Measurements from ENCODE around the gene PEMT. TPM values are rescaled to one million over a fixed set of nuclear protein-coding genes. Genes with fewer than 3 reads are reported as not detected.

PEMT gene
- total RNA-seq, 4 donors from 2014 or later = 54.6 to 76.9 (median 63.0) TPM

DNA sequence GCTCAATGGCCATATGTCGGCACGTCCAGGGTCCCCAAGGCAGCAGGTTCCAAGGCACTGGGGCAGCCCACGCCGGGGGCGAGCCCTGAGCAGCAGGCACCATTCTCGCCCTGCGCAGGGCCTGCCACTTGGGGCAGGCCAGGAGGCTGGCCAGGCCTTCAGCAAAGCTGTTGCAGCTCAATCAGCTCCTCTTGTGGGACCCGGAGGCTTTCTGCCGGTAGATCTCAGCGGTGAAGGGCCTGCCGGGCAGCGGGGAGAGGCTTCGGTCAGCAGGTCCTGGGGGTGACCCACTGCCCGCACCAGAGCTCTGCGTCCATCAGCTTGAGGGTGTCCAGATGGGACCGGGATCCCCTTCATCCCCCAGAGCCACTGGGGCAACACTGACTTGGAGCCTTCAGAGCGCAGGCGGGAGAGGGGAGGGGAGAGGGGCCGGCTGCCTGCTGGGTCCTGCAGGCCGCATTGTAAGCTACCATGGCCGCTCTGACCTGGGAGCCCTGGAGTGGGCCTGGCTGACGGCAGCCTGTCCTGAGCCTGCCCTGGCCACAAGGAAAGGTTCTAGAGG lies 85.8 kb downstream of the PEMT start:
- TF ChIP-seq, protein P1, sequence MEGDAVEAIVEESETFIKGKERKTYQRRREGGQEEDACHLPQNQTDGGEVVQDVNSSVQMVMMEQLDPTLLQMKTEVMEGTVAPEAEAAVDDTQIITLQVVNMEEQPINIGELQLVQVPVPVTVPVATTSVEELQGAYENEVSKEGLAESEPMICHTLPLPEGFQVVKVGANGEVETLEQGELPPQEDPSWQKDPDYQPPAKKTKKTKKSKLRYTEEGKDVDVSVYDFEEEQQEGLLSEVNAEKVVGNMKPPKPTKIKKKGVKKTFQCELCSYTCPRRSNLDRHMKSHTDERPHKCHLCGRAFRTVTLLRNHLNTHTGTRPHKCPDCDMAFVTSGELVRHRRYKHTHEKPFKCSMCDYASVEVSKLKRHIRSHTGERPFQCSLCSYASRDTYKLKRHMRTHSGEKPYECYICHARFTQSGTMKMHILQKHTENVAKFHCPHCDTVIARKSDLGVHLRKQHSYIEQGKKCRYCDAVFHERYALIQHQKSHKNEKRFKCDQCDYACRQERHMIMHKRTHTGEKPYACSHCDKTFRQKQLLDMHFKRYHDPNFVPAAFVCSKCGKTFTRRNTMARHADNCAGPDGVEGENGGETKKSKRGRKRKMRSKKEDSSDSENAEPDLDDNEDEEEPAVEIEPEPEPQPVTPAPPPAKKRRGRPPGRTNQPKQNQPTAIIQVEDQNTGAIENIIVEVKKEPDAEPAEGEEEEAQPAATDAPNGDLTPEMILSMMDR (IDR thresholded peaks at IDR 0.05; ENCODE audit: low read depth) = no peak

DNA sequence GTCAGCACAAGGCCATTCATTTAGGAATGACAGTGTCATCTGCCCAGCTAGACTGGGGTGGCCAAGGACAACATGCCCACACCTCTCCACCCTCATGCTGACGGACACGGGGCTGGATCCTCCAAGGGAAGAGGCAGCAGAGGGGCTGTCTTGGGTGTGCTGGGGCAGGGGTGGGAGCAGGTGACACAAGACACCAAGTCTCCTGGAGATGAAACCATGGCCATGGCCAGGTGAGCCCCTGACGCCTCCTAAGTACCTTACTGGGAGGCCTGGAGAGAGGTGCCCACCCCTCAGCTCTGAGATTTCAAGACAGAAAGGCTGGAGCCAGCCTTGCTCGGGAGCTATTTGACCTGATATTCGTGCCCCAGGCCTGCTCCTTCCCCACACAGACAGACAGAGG lies 86.4 kb downstream of the PEMT start:
- TF ChIP-seq, protein P1 (IDR thresholded peaks at IDR 0.05; ENCODE audit: low read depth) = no peak

DNA sequence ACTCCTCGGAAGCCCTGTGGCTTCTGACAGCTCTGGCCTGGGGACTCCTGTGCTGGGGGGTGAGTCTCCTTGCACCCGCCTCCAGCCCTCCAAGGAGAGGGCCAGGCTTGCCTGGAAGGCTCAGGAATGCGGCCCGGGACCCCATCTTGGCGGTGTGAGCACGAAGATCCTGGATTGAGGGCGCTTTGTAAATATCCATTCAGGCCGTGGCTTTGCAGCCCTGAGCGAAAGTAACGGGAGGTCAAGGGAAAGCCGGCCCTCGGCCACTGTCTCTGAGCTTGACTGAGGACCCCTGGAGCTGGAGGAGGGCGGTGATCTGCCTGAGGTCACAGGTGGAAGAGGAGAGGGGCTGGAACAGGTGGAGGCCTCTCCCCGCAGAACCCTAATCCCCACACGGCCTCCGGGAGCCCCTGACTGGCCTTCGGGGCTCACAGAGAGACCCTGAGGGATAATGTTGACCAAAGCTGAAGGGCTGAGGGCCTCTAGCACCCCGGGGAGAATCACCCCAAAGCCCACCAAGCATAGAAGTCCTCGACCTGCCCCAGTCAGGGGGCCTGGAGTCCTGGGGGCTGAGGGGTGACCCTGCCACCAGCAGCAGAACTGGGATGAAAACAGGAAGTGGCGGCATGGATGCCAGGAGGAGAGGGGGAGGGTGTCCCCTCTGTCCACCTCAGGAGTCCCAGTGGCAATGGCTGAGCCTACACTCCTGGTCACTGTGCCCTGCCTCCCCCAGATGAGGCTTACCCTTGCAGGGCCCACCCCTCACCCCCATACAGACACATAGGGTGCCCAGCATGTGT lies 87.0 kb downstream of the PEMT start:
- TF ChIP-seq, protein P1 (IDR thresholded peaks at IDR 0.05; ENCODE audit: low read depth) = no peak

DNA sequence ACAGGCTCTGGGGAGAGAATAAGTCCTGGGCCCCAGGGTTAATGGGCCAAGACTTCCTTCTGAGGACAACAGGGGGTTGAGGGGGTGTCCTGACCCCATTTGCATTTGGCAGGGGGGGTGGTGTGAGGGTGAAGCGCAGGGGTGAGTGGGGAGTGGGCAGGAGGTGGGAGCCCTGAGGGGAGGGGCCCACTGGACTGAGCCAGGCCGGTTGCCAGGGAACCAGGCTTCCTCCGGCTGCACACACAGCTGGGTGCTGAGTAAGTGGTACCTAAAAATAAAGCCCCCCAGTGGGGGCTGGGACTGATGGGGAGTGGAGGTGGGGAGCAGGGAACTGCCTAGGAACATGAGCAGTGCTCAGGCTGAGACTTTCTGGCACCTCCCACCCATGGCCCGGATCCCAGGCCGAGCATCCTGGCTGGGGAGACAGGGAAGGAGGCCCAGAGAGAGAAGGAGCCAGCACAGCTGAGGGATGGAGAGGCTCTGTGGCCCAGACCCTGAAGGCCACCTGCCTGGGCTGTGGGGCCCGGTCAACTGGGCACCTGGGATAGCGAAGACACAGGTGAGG lies 87.9 kb downstream of the PEMT start:
- TF ChIP-seq, protein P1 (IDR thresholded peaks at IDR 0.05; ENCODE audit: low read depth) = no peak

DNA sequence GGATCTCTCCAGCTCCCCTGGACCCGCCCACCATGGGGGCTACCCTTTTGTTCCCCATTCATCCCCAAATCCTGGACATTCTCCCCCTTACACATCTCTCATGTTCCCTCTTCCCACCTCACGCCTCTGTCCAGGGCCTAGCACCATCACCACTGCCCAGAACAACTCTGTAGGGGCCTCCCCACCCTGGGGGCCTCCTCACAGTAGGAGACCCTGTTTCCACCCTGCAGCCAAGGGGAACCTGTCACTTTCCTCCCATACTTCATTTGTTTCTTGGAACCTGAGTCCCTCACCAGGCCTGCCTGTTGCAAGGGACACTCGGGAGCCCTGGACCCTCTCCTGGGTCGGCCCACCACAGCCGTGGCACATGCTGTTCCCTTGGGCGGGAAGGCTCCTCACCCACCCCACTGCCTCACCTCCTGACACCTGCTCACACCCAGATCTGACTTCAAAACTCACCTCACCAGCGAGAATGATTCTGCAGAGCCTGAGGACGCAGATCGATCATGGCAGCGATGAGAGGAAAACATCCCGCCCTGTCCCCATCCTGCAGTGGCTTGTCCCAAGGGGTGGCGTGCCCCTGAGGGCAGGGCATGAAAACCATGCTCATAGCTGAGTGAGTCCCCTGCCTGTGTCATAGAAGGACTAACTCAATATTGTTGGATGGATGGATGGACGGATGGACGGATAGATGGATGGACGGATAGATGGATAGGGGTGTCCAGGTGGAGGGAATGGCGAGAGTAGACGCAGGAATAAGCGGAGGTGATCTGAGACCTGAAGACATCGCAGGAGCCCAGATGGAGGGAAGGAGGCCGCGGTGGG lies 88.6 kb downstream of the PEMT start:
- TF ChIP-seq, protein P1 (IDR thresholded peaks at IDR 0.05; ENCODE audit: low read depth) = no peak

DNA sequence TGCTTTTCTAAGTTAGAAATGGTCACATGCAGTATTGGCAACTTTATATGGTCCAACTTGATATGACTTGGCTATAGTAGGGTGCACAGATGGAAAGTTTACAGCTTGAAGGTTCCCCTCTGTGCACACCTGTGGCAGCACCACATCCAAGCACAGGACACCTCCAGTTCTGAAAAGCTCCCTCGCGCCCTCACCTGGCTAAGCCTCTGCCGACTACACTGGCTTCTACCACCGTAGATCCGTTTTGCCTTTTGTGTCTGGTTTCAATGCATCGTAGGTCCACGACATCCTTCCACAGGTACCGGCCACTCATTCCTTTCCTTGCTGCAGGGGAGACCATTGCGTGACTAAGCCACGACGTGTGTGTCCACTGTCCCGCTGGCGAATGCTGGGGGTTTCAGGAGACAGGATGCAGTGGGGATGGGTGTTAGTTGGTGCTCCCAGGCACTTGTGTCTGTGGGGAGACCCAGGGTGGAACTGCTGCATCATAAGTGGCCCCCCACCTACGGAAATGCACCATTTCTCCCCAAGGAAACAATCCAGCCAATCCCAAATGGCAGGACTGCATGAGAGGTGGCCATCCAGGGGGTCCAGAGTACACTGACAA lies 90.4 kb downstream of the PEMT start:
- TF ChIP-seq, protein P1 (IDR thresholded peaks at IDR 0.05; ENCODE audit: low read depth) = no peak
